GM23338 (cell line): ENCODE data around the gene SLC9A4. TPM values are rescaled to one million over a fixed set of nuclear protein-coding genes. Genes with fewer than 3 reads are reported as not detected.

Source experiments
- ATAC-seq: fragments of 200-7000 bp; cut with Tn5 transposase; 3 replicates; pipeline ENCODE4 v1.9.1; 2020
- DNase-seq: peaks from one replicate; pipeline ENCODE4 v3.0.0-alpha.2; 2015; ENCODE audit warnings: low spot score
- H2AFZ ChIP-seq: fragments of 200-600 bp; sonication (generic); 2 replicates; pipeline ENCODE4 v1.8.0; 2016; ENCODE audit warnings: antibody characterized with exemption, mild to moderate bottlenecking, moderate library complexity
- H3F3A ChIP-seq: fragments of 200-600 bp; sonication (generic); replicated peaks from 2 replicates; pipeline ENCODE4 v1.8.0; 2017; ENCODE audit warnings: antibody characterized with exemption, mixed run types, low read depth
- H3K27ac ChIP-seq: fragments of 200-600 bp; sonication (generic); 2 replicates; pipeline ENCODE4 v1.6.1; 2016; ENCODE audit warnings: low read depth
- H3K27me3 ChIP-seq: fragments of 200-600 bp; sonication (generic); 2 replicates; pipeline ENCODE4 v1.8.0; 2016; ENCODE audit warnings: mild to moderate bottlenecking, mixed run types, moderate library complexity; ENCODE audit not compliant: insufficient read depth
- H3K36me3 ChIP-seq: fragments of 200-600 bp; sonication (generic); 2 replicates; pipeline ENCODE4 v1.8.0; 2016; ENCODE audit warnings: mild to moderate bottlenecking; ENCODE audit not compliant: insufficient read depth
- H3K4me1 ChIP-seq: fragments of 200-600 bp; sonication (generic); 2 replicates; pipeline ENCODE4 v1.8.0; 2016; ENCODE audit warnings: mild to moderate bottlenecking, moderate library complexity; ENCODE audit not compliant: insufficient read depth
- H3K4me2 ChIP-seq: fragments of 200-600 bp; sonication (generic); 2 replicates; pipeline ENCODE4 v1.7.1; 2017; ENCODE audit warnings: mixed run types
- H3K4me3 ChIP-seq: fragments of 200-600 bp; sonication (generic); 2 replicates; pipeline ENCODE4 v1.6.1; 2016; ENCODE audit warnings: mixed run types
- H3K79me2 ChIP-seq: fragments of 200-600 bp; sonication (generic); replicated peaks from 2 replicates; pipeline ENCODE4 v1.8.0; 2017; ENCODE audit warnings: mild to moderate bottlenecking; ENCODE audit not compliant: insufficient read depth
- H3K9me2 ChIP-seq: fragments of 200-600 bp; sonication (generic); 2 replicates; pipeline ENCODE4 v1.8.0; 2017; ENCODE audit not compliant: insufficient read depth
- H4K20me1 ChIP-seq: fragments of 200-600 bp; sonication (generic); replicated peaks from 2 replicates; pipeline ENCODE4 v1.8.0; 2017; ENCODE audit warnings: mild to moderate bottlenecking; ENCODE audit not compliant: insufficient read depth
- H3K27ac Mint-ChIP-seq: 2 replicates; pipeline ENCODE4 v1.8.0; 2020; ENCODE audit warnings: inconsistent platforms, mild to moderate bottlenecking, moderate library complexity, mixed read lengths
- H3K27me3 Mint-ChIP-seq: 3 replicates; pipeline ENCODE4 v1.8.0; 2022; ENCODE audit warnings: low read depth, mild to moderate bottlenecking, moderate library complexity, mixed read lengths, inconsistent platforms; ENCODE audit not compliant: insufficient read depth, poor library complexity
- H3K36me3 Mint-ChIP-seq: 3 replicates; pipeline ENCODE4 v1.8.0; 2021; ENCODE audit warnings: low read depth, mild to moderate bottlenecking, inconsistent platforms, moderate library complexity, mixed read lengths
- H3K4me1 Mint-ChIP-seq: 3 replicates; pipeline ENCODE4 v1.8.0; 2020; ENCODE audit warnings: mild to moderate bottlenecking, inconsistent platforms, mixed read lengths
- H3K4me3 Mint-ChIP-seq: 3 replicates; pipeline ENCODE4 v1.8.0; 2021; ENCODE audit warnings: moderate library complexity, mild to moderate bottlenecking, inconsistent platforms, mixed read lengths
- H3K9me3 Mint-ChIP-seq: 3 replicates; pipeline ENCODE4 v1.8.0; 2020; ENCODE audit warnings: moderate library complexity, mild to moderate bottlenecking, inconsistent platforms, mixed read lengths
- EZH2 ChIP-seq: fragments of 200-600 bp; sonication (generic); IDR thresholded peaks from one replicate; pipeline ENCODE4 v1.8.0; 2017; ENCODE audit warnings: antibody characterized with exemption, mild to moderate bottlenecking, low read depth; ENCODE audit not compliant: unreplicated experiment
- EZH2phosphoT487 ChIP-seq: fragments of 200-600 bp; sonication (generic); IDR thresholded peaks from one replicate; pipeline ENCODE4 v1.8.1; 2018; ENCODE audit warnings: antibody characterized with exemption; ENCODE audit not compliant: unreplicated experiment
- STAT1 ChIP-seq: IDR thresholded peaks from one replicate; pipeline ENCODE4 v1.6.1; 2016; ENCODE audit warnings: antibody characterized with exemption; ENCODE audit not compliant: unreplicated experiment
- ZNF114 ChIP-seq: fragments of 250-450 bp; sonication (Bioruptor Pico); IDR thresholded peaks from 2 replicates; pipeline ENCODE4 v1.5.0; 2020; ENCODE audit warnings: mild to moderate bottlenecking, moderate library complexity
- polyA plus RNA-seq: library from polyadenylated mRNA; unstranded; fragments of >200 nt; fragmentation: Nextera tagmentation; extraction: Ambion mirVana; gene quantifications from 2 replicates; pipeline ENCODE4 v1.2.1, GENCODE V29; 2016
- total RNA-seq: library from RNA; depleted of rRNA; stranded (reverse); fragments of >200 nt; shearing (Covaris generic); gene quantifications from 2 replicates; pipeline ENCODE4 v1.2.3, GENCODE V29; 2014
- TF ChIP-seq, protein P1 (sequence below), 2 experiments: fragments of 200-600 bp in 1 of 2; sonication (generic) in 1 of 2; conservative IDR thresholded peaks; 2 replicates each; pipeline versions ENCODE4 v1.5.1 to v1.6.1; 2016 to 2017; ENCODE audit warnings: antibody characterized with exemption in 2 of 2, low read depth in 2 of 2, mild to moderate bottlenecking in 2 of 2, moderate library complexity in 1 of 2

SLC9A4 gene
- total and polyA plus RNA-seq, 2 experiments from 2014 or later = not detected

DNA sequence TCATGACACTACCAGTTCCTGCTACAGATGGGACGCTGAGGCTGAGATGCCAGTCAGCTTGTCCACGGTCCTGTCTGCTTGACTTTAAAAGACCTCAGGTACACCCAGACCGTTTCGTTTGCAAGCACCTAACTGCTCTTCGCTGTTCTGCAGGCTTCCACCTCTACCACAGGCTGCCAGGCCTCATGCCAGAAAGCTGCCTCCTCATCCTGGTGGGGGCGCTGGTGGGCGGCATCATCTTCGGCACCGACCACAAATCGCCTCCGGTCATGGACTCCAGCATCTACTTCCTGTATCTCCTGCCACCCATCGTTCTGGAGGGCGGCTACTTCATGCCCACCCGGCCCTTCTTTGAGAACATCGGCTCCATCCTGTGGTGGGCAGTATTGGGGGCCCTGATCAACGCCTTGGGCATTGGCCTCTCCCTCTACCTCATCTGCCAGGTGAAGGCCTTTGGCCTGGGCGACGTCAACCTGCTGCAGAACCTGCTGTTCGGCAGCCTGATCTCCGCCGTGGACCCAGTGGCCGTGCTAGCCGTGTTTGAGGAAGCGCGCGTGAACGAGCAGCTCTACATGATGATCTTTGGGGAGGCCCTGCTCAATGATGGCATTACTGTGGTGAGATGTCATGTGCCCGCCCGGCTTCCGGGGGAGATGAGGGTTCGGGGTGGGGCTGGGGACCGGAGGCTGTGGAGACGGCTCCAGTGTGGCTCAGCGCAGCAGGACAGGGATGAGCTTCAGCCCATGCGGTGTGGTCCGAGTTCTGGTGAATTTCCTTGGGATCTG, 5.9 kb downstream of the SLC9A4 start:
- no peak overlapping the region for H3K27ac ChIP-seq
- H3K27me3 ChIP-seq = no peaks in the 10 kb centered on the region
- no peak overlapping the region; the same call in 1 of the 2 replicates for H2AFZ ChIP-seq
- no peak overlapping the region for H3K4me2 ChIP-seq
- no peaks in the 10 kb centered on the region for H4K20me1 ChIP-seq
- Mint-ChIP-seq H3K9me3 (no peaks in the 10 kb centered on the region), H3K36me3 (no peaks in the 10 kb centered on the region), H3K27ac (no peak overlapping the region), H3K27me3 (peaks cover 2% of the 10 kb centered on the region), H3K4me3 (no peak overlapping the region), H3K4me1 (peaks cover 5% of the 10 kb centered on the region; the same call in 2 of the 3 replicates)
- H3K36me3 ChIP-seq = no peaks in the 10 kb centered on the region
- ATAC-seq = peak; percentile 56; the same call in 2 of the 3 replicates
- no peaks in the 10 kb centered on the region for H3K79me2 ChIP-seq
- no peaks in the 10 kb centered on the region for H3K4me1 ChIP-seq
- H3F3A ChIP-seq = no peaks in the 10 kb centered on the region
- no peak for TF ChIP-seq EZH2phosphoT487
- TF ChIP-seq, protein P1, sequence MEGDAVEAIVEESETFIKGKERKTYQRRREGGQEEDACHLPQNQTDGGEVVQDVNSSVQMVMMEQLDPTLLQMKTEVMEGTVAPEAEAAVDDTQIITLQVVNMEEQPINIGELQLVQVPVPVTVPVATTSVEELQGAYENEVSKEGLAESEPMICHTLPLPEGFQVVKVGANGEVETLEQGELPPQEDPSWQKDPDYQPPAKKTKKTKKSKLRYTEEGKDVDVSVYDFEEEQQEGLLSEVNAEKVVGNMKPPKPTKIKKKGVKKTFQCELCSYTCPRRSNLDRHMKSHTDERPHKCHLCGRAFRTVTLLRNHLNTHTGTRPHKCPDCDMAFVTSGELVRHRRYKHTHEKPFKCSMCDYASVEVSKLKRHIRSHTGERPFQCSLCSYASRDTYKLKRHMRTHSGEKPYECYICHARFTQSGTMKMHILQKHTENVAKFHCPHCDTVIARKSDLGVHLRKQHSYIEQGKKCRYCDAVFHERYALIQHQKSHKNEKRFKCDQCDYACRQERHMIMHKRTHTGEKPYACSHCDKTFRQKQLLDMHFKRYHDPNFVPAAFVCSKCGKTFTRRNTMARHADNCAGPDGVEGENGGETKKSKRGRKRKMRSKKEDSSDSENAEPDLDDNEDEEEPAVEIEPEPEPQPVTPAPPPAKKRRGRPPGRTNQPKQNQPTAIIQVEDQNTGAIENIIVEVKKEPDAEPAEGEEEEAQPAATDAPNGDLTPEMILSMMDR (conservative IDR thresholded peaks at IDR 0.05; ENCODE audit: low read depth in 2 of 2) = peak; percentile 50 to 56
- peaks cover 7% of the 10 kb centered on the region for H3K9me2 ChIP-seq
- no peak overlapping the region for H3K4me3 ChIP-seq
- peak; percentile 37 for DNase-seq

DNA sequence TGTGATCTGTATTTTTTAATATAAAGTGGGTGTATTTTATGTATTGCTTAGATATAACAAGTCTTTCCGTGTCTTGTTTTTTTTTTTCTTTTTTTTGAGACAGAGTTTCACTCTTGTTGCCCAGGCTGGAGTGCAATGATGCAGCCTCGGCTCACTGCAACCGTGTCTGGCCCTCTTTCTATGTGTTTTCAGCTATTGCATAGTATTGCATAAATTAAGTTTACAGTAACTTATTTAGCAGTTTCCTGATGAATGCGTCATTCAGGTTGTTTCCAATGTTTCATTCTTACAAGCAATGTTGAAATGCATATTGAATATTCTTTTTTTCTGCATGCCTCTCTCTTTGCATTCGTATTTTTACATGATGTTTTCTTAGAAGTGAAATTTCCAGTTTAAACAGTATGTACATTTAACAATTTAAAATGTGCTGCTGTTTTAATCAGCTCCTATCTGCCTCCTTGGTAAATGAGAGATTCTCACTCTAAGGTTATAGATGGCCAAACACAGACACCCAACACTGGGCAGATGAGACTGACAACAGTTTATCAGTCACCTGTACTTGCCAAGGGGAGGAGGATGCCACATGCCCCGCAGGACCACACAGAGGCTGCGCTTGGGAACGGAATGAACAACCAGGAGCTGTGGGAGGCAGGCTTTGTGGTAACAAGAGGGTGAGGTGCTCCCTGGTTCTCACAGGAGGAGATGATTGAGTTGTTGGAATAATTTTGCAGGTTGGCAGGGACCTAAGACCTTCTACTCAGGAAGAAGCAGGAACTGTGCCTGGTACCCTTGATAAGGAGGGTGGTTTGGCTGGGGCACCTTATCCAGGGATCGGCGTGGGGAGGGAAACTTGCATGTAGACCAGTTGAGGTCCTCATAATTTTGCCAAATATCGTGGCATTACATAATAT, 7.5 kb downstream of the SLC9A4 start:
- H2AFZ ChIP-seq = no peak overlapping the region; the same call in 1 of the 2 replicates
- H3K4me1 ChIP-seq = no peaks in the 10 kb centered on the region
- H3K36me3 ChIP-seq = no peaks in the 10 kb centered on the region
- no peaks in the 10 kb centered on the region for H3F3A ChIP-seq
- Mint-ChIP-seq H3K27ac (no peak overlapping the region), H3K27me3 (peaks cover 3% of the 10 kb centered on the region), H3K9me3 (no peaks in the 10 kb centered on the region), H3K36me3 (no peaks in the 10 kb centered on the region), H3K4me3 (no peak overlapping the region), H3K4me1 (peaks cover 5% of the 10 kb centered on the region)
- H3K4me2 ChIP-seq = no peak overlapping the region
- no peak overlapping the region for H3K4me3 ChIP-seq
- no peak for ATAC-seq
- no peak overlapping the region for H3K27ac ChIP-seq
- TF ChIP-seq, protein P1 (conservative IDR thresholded peaks at IDR 0.05; ENCODE audit: low read depth in 2 of 2) = no peak
- TF ChIP-seq ZNF114 (no peak), STAT1 (no peak), EZH2 (no peak)
- no peaks in the 10 kb centered on the region for H3K27me3 ChIP-seq
- H3K79me2 ChIP-seq = no peaks in the 10 kb centered on the region
- H4K20me1 ChIP-seq = no peaks in the 10 kb centered on the region
- no peak for DNase-seq
- peaks cover 7% of the 10 kb centered on the region for H3K9me2 ChIP-seq
